ENCODE results near the gene GULP1. TPM values are rescaled to one million over a fixed set of nuclear protein-coding genes. Genes with fewer than 3 reads are reported as not detected.

The GULP1 gene
- polyA plus RNA-seq, 1 donor (not counting 4 experiments of a cell fraction or from before 2014, with no cell fraction given): 11.7 TPM

DNA sequence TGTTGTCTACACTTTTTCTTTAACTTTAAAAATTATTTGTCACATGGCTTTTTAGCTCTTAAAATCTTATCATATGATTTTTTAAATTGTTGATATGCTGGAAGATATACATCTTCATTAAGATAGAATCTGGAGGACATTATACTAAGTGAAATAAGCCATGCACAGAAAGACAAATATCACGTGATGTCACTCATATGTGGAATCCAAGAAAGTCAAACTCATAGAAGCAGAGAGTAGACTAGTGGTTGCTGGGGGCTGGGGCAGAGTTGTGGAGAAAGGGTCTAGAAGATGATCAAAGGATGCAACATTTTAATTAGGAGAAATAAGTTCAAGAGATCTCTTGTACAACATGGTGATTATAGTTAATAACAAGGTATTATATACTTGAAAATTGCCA, 280.9 kb downstream of the GULP1 start:
- no peaks in the 10 kb centered on the region for H3K9me1 ChIP-seq (ENCODE audit: control insufficient read depth, extremely low read depth, insufficient read depth, low read length)
- H4K20me1 ChIP-seq (ENCODE audit: control insufficient read depth, extremely low read depth, insufficient read depth, low read length): no peaks in the 10 kb centered on the region
- DNase-seq (ENCODE audit: low read depth, low spot score) (no peak), FAIRE-seq (no peak)
- no peaks in the 10 kb centered on the region for H3K27me3 ChIP-seq (ENCODE audit: control insufficient read depth, extremely low read depth, insufficient read depth, low read length)
- H3K27ac ChIP-seq (ENCODE audit: control insufficient read depth, insufficient read depth, low read length): no peak overlapping the region
- no peak overlapping the region for H3K9ac ChIP-seq (ENCODE audit: control insufficient read depth, extremely low read depth, insufficient read depth, low read length)
- dilution Hi-C loops (cut with MboI; ENCODE audit: extremely low pct_ligation_motif_present, low sequenced_read_pairs): no loop called here
- no peaks in the 10 kb centered on the region for H3K79me2 ChIP-seq (ENCODE audit: control insufficient read depth, insufficient read depth, low read length)
- H2AFZ ChIP-seq (ENCODE audit: control insufficient read depth, low read length): no peak overlapping the region
- H3K4me1 ChIP-seq (ENCODE audit: control insufficient read depth, extremely low read depth, insufficient read depth, low read length): no peaks in the 10 kb centered on the region
- no peak overlapping the region for H3K4me2 ChIP-seq (ENCODE audit: control insufficient read depth, extremely low read depth, insufficient read depth, low read depth, low read length)
- H3K36me3 ChIP-seq (ENCODE audit: control insufficient read depth in 2 of 2, extremely low read depth in 1 of 2, insufficient read depth in 2 of 2, low read length in 2 of 2): no peaks in the 10 kb centered on the region
- TF ChIP-seq EZH2 (IDR thresholded peaks at IDR 0.05; ENCODE audit: low read length): no peak
- no peak for TF ChIP-seq CTCF (optimal IDR thresholded peaks at IDR 0.05 in 1 of 3, IDR thresholded peaks at IDR 0.05 in 1 of 3, conservative IDR thresholded peaks at IDR 0.05 in 1 of 3; ENCODE audit: extremely low read depth in 1 of 3, insufficient read depth in 2 of 3, low read length in 3 of 3)
- H3K9me3 ChIP-seq (ENCODE audit: control insufficient read depth, low read depth, low read length): no peaks in the 10 kb centered on the region
- H3K4me3 ChIP-seq (ENCODE audit: control insufficient read depth in 2 of 3, extremely low read depth in 1 of 3, insufficient read depth in 2 of 3, low read depth in 1 of 3, low read length in 3 of 3): no peak overlapping the region

- no peaks in the 10 kb centered on the region for H4K20me1 ChIP-seq (ENCODE audit: control insufficient read depth, extremely low read depth, insufficient read depth, low read length)
- FAIRE-seq: no peak
- no peak overlapping the region for H3K9ac ChIP-seq (ENCODE audit: control insufficient read depth, extremely low read depth, insufficient read depth, low read length)
- no peaks in the 10 kb centered on the region for H3K9me3 ChIP-seq (ENCODE audit: control insufficient read depth, low read depth, low read length)
- no peaks in the 10 kb centered on the region for H3K9me1 ChIP-seq (ENCODE audit: control insufficient read depth, extremely low read depth, insufficient read depth, low read length)
- no peaks in the 10 kb centered on the region for H3K36me3 ChIP-seq (ENCODE audit: control insufficient read depth in 2 of 2, extremely low read depth in 1 of 2, insufficient read depth in 2 of 2, low read length in 2 of 2)
- H2AFZ ChIP-seq (ENCODE audit: control insufficient read depth, low read length): no peak overlapping the region
- no peaks in the 10 kb centered on the region for H3K27me3 ChIP-seq (ENCODE audit: control insufficient read depth, extremely low read depth, insufficient read depth, low read length)
- DNase-seq (ENCODE audit: low read depth, low spot score): no peak
- no peak overlapping the region for H3K4me2 ChIP-seq (ENCODE audit: control insufficient read depth, extremely low read depth, insufficient read depth, low read depth, low read length)
- dilution Hi-C loops (cut with MboI; ENCODE audit: extremely low pct_ligation_motif_present, low sequenced_read_pairs): no loop called here
- no peak overlapping the region for H3K4me3 ChIP-seq (ENCODE audit: control insufficient read depth in 2 of 3, extremely low read depth in 1 of 3, insufficient read depth in 2 of 3, low read depth in 1 of 3, low read length in 3 of 3)
- no peak for TF ChIP-seq CTCF (optimal IDR thresholded peaks at IDR 0.05 in 1 of 3, IDR thresholded peaks at IDR 0.05 in 1 of 3, conservative IDR thresholded peaks at IDR 0.05 in 1 of 3; ENCODE audit: extremely low read depth in 1 of 3, insufficient read depth in 2 of 3, low read length in 3 of 3)
- TF ChIP-seq EZH2 (IDR thresholded peaks at IDR 0.05; ENCODE audit: low read length): no peak
- H3K79me2 ChIP-seq (ENCODE audit: control insufficient read depth, insufficient read depth, low read length): no peaks in the 10 kb centered on the region
- H3K27ac ChIP-seq (ENCODE audit: control insufficient read depth, insufficient read depth, low read length): no peak overlapping the region
- no peaks in the 10 kb centered on the region for H3K4me1 ChIP-seq (ENCODE audit: control insufficient read depth, extremely low read depth, insufficient read depth, low read length)
These were observed 281.8 kb downstream of the GULP1 start for GRCh38 chr2:188573453-188573852.
